Keratinocyte (primary cell): Measurements from ENCODE around the gene SBNO2.

Source experiments
- EZH2 ChIP-seq: IDR thresholded peaks from one replicate; pipeline ENCODE4 v1.6.1; 2012; ENCODE audit warnings: inconsistent platforms, mild to moderate bottlenecking, low read length, moderate library complexity
- TF ChIP-seq, protein P1 (sequence below), 3 experiments: IDR thresholded peaks in 1 of 3; conservative IDR thresholded peaks in 1 of 3; optimal IDR thresholded peaks in 1 of 3; 2 replicates in 2 of 3; 3 replicates in 1 of 3; pipeline versions ENCODE3 to v1.5.1; 2011; ENCODE audit warnings: low read length in 3 of 3, mild to moderate bottlenecking in 3 of 3, moderate library complexity in 2 of 3, control low read depth in 1 of 3, inconsistent platforms in 1 of 3; ENCODE audit not compliant: insufficient read depth in 2 of 3; ENCODE audit errors: extremely low read depth in 1 of 3

DNA sequence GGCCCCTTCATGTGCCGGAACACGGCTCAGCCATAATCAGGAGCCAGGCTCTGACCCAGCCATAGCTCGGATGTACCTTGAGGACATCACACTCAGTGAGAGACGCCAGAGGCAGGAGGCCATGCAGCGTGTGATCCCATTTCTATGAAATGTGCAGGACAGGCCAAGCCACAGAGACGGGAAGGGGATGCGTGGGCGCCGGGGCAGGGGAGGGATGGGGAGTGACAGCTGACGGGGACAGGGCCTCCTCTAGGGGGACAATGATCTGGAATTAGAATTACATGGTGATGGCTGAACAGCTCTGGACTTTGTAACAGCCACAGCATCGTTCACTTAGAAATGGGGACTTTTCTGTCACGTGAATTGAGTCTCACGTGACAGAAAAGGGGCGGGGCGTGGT, 34.9 kb downstream of the SBNO2 start:
- TF ChIP-seq, protein P1, sequence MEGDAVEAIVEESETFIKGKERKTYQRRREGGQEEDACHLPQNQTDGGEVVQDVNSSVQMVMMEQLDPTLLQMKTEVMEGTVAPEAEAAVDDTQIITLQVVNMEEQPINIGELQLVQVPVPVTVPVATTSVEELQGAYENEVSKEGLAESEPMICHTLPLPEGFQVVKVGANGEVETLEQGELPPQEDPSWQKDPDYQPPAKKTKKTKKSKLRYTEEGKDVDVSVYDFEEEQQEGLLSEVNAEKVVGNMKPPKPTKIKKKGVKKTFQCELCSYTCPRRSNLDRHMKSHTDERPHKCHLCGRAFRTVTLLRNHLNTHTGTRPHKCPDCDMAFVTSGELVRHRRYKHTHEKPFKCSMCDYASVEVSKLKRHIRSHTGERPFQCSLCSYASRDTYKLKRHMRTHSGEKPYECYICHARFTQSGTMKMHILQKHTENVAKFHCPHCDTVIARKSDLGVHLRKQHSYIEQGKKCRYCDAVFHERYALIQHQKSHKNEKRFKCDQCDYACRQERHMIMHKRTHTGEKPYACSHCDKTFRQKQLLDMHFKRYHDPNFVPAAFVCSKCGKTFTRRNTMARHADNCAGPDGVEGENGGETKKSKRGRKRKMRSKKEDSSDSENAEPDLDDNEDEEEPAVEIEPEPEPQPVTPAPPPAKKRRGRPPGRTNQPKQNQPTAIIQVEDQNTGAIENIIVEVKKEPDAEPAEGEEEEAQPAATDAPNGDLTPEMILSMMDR (optimal IDR thresholded peaks at IDR 0.05 in 1 of 3, IDR thresholded peaks at IDR 0.05 in 1 of 3, conservative IDR thresholded peaks at IDR 0.05 in 1 of 3; ENCODE audit: extremely low read depth in 1 of 3, insufficient read depth in 2 of 3, low read length in 3 of 3): no peak
- no peak for TF ChIP-seq EZH2
